ENCODE results near the gene SSC5D. TPM values are rescaled to one million over a fixed set of nuclear protein-coding genes. Genes with fewer than 3 reads are reported as not detected.

Gene SSC5D
- total and polyA plus RNA-seq, 2 donors (not counting 1 experiment from before 2014, with no cell fraction given): 3.0 to 19.7 TPM

DNA sequence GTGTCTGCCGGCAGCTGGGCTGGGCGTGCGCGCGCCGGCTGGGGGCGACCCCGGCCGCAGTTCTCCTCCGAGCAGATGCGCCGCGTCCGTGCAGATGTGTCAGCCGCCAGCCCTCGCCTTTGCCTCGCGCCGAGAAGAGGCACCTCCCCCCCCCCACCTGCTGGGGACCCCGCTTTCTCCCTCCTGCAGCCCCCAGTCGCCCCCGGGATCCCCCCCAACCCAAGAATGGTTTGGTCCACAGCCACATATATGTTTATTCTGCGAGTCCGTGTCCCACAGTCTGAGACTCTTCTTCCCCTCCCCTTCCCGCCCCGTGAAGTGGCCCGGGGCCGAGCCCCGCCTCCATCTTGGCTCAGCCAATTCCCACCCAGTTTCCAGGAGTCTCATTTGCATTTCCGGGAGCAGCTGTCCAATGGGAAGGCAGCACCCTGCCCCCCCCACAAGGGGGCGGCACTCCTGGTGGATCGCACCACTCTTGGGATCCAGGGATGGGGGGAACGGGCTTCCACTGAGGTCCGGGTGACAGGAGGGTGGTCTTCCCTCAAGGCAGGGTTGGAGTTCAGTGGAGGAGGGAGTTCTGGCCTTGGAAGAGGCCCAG is 35.4 kb upstream of the SSC5D start:
- Histone ChIP-seq H4K20me1 (ENCODE audit: control insufficient read depth, extremely low read depth, insufficient read depth, low read length) (no peaks in the 10 kb centered on the region), H2AFZ (ENCODE audit: low read length) (no peak overlapping the region), H3K79me2 (ENCODE audit: control insufficient read depth, insufficient read depth, low read length) (no peaks in the 10 kb centered on the region), H3K36me3 (ENCODE audit: control insufficient read depth, insufficient read depth, low read length) (peaks cover 2% of the 10 kb centered on the region), H3K27ac (ENCODE audit: insufficient read depth, low read length) (no peak overlapping the region), H3K27me3 (ENCODE audit: control insufficient read depth, insufficient read depth, low read length) (peaks cover 15% of the 10 kb centered on the region), H3K4me1 (ENCODE audit: control insufficient read depth, extremely low read depth, insufficient read depth, low read length) (no peaks in the 10 kb centered on the region), H3K9me3 (ENCODE audit: control insufficient read depth, insufficient read depth, low read depth, low read length) (no peaks in the 10 kb centered on the region), H3K4me3 (replicated peaks in 1 of 4; ENCODE audit: control extremely low read depth in 1 of 4, insufficient read depth in 1 of 4, low read depth in 3 of 4, low read length in 4 of 4) (no peak overlapping the region), H3K9ac (ENCODE audit: insufficient read depth, low read length) (no peak overlapping the region), H3K4me2 (ENCODE audit: extremely low read depth, insufficient read depth, low read length) (no peak overlapping the region)
- TF ChIP-seq, protein P1, sequence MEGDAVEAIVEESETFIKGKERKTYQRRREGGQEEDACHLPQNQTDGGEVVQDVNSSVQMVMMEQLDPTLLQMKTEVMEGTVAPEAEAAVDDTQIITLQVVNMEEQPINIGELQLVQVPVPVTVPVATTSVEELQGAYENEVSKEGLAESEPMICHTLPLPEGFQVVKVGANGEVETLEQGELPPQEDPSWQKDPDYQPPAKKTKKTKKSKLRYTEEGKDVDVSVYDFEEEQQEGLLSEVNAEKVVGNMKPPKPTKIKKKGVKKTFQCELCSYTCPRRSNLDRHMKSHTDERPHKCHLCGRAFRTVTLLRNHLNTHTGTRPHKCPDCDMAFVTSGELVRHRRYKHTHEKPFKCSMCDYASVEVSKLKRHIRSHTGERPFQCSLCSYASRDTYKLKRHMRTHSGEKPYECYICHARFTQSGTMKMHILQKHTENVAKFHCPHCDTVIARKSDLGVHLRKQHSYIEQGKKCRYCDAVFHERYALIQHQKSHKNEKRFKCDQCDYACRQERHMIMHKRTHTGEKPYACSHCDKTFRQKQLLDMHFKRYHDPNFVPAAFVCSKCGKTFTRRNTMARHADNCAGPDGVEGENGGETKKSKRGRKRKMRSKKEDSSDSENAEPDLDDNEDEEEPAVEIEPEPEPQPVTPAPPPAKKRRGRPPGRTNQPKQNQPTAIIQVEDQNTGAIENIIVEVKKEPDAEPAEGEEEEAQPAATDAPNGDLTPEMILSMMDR (conservative IDR thresholded peaks at IDR 0.05 in 1 of 2, IDR thresholded peaks at IDR 0.05 in 1 of 2; ENCODE audit: low read depth in 1 of 2, low read length in 2 of 2): peak in 1 of 2 donors; percentile 14
- TF ChIP-seq EZH2 (IDR thresholded peaks at IDR 0.05; ENCODE audit: low read length, missing control alignments): no peak
- peak; percentile 65 to 73 for DNase-seq (ENCODE audit: low read depth in 2 of 2)

DNA sequence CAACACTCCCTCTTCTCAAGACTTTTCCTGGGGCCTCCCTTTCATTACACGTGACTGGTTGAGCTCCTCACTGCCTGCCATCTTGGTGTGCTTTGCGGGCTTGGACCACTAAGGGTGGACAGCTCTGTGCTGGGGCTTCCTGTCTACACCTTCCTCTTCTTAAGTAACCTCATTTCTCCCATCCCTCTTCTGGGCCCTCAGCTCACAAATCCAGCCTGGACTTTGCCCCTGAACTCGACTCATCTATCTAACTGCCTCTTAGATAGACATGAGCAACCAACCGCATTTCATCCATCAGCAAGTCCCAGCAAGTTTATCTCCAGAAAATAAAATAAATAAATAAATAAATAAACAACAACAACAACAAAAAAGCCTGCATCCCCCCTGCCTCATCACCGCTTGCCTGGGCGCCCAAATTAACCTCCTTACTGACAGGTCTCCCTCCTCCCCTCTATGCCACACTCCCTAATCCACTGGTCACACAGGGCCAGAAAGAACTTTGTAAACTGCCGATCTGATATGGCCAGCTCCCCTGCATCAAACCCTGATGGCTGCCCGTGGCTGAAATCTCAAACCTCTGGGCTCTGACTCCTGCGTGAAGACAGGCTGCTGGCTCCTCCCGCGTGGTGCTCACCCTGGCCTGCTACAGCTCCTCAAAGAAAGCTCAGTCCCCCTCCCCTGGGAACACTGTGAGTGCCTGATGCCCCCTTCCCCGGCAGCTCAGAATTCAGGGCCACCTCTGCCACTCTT is 34.5 kb upstream of the SSC5D start:
- no peak overlapping the region for H3K27ac ChIP-seq (ENCODE audit: insufficient read depth, low read length)
- H3K4me2 ChIP-seq (ENCODE audit: extremely low read depth, insufficient read depth, low read length): no peak overlapping the region
- peaks cover 15% of the 10 kb centered on the region for H3K27me3 ChIP-seq (ENCODE audit: control insufficient read depth, insufficient read depth, low read length)
- no peak overlapping the region for H2AFZ ChIP-seq (ENCODE audit: low read length)
- no peaks in the 10 kb centered on the region for H3K4me1 ChIP-seq (ENCODE audit: control insufficient read depth, extremely low read depth, insufficient read depth, low read length)
- H3K36me3 ChIP-seq (ENCODE audit: control insufficient read depth, insufficient read depth, low read length): peaks cover 2% of the 10 kb centered on the region
- H3K79me2 ChIP-seq (ENCODE audit: control insufficient read depth, insufficient read depth, low read length): no peaks in the 10 kb centered on the region
- no peaks in the 10 kb centered on the region for H4K20me1 ChIP-seq (ENCODE audit: control insufficient read depth, extremely low read depth, insufficient read depth, low read length)
- TF ChIP-seq, protein P1 (conservative IDR thresholded peaks at IDR 0.05 in 1 of 2, IDR thresholded peaks at IDR 0.05 in 1 of 2; ENCODE audit: low read depth in 1 of 2, low read length in 2 of 2): no peak
- no peak for TF ChIP-seq EZH2 (IDR thresholded peaks at IDR 0.05; ENCODE audit: low read length, missing control alignments)
- no peak overlapping the region for H3K4me3 ChIP-seq (replicated peaks in 1 of 4; ENCODE audit: control extremely low read depth in 1 of 4, insufficient read depth in 1 of 4, low read depth in 3 of 4, low read length in 4 of 4)
- no peak overlapping the region for H3K9ac ChIP-seq (ENCODE audit: insufficient read depth, low read length)
- no peaks in the 10 kb centered on the region for H3K9me3 ChIP-seq (ENCODE audit: control insufficient read depth, insufficient read depth, low read depth, low read length)
- DNase-seq (ENCODE audit: low read depth in 2 of 2): no peak

DNA sequence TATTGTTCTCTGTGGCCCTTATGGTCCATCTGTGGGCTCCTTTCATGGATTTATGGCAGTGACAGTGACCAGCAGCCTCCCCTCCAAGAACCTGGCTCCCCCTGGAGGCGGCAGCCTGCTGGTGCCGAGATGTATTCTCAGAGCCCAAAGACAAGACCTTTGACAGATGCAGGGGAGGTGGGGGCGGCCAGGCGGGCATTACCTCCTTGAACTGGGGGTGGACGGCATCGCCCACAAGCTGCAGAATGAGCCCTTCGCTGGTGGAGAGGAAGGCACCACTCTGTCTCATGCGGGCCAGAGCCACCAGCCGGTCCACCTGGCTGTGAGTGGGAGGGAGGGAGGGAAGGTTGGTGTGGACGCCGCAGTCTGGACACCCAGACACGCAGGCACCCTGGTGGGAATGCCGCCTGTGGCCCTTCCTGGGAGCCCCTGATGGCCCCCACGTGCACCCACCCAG is 33.4 kb upstream of the SSC5D start:
- H2AFZ ChIP-seq (ENCODE audit: low read length): no peak overlapping the region
- H3K4me2 ChIP-seq (ENCODE audit: extremely low read depth, insufficient read depth, low read length): no peak overlapping the region
- H3K27me3 ChIP-seq (ENCODE audit: control insufficient read depth, insufficient read depth, low read length): peaks cover 15% of the 10 kb centered on the region
- H3K79me2 ChIP-seq (ENCODE audit: control insufficient read depth, insufficient read depth, low read length): no peaks in the 10 kb centered on the region
- H3K27ac ChIP-seq (ENCODE audit: insufficient read depth, low read length): no peak overlapping the region
- H3K9ac ChIP-seq (ENCODE audit: insufficient read depth, low read length): no peak overlapping the region
- H3K4me1 ChIP-seq (ENCODE audit: control insufficient read depth, extremely low read depth, insufficient read depth, low read length): no peaks in the 10 kb centered on the region
- H3K4me3 ChIP-seq (replicated peaks in 1 of 4; ENCODE audit: control extremely low read depth in 1 of 4, insufficient read depth in 1 of 4, low read depth in 3 of 4, low read length in 4 of 4): no peak overlapping the region
- no peaks in the 10 kb centered on the region for H3K9me3 ChIP-seq (ENCODE audit: control insufficient read depth, insufficient read depth, low read depth, low read length)
- no peaks in the 10 kb centered on the region for H4K20me1 ChIP-seq (ENCODE audit: control insufficient read depth, extremely low read depth, insufficient read depth, low read length)
- peak in 1 of 2 donors; percentile 25 for DNase-seq (ENCODE audit: low read depth in 2 of 2)
- peaks cover 2% of the 10 kb centered on the region for H3K36me3 ChIP-seq (ENCODE audit: control insufficient read depth, insufficient read depth, low read length)
- TF ChIP-seq, protein P1 (conservative IDR thresholded peaks at IDR 0.05 in 1 of 2, IDR thresholded peaks at IDR 0.05 in 1 of 2; ENCODE audit: low read depth in 1 of 2, low read length in 2 of 2): peak; percentile 56 to 75
- TF ChIP-seq EZH2 (IDR thresholded peaks at IDR 0.05; ENCODE audit: low read length, missing control alignments): no peak

All from fibroblast of lung (primary cell).